Right hindlimb (tissue), 1 donor: ENCODE results near the gene NEK1.
A peak's percentile ranks its signal among the peaks of the same experiment; 100 is the strongest.

Experiments used
- DNase-seq: peaks from one replicate; pipeline ENCODE4 v3.0.0-alpha.2; 2018

NEK1 gene, protein sequence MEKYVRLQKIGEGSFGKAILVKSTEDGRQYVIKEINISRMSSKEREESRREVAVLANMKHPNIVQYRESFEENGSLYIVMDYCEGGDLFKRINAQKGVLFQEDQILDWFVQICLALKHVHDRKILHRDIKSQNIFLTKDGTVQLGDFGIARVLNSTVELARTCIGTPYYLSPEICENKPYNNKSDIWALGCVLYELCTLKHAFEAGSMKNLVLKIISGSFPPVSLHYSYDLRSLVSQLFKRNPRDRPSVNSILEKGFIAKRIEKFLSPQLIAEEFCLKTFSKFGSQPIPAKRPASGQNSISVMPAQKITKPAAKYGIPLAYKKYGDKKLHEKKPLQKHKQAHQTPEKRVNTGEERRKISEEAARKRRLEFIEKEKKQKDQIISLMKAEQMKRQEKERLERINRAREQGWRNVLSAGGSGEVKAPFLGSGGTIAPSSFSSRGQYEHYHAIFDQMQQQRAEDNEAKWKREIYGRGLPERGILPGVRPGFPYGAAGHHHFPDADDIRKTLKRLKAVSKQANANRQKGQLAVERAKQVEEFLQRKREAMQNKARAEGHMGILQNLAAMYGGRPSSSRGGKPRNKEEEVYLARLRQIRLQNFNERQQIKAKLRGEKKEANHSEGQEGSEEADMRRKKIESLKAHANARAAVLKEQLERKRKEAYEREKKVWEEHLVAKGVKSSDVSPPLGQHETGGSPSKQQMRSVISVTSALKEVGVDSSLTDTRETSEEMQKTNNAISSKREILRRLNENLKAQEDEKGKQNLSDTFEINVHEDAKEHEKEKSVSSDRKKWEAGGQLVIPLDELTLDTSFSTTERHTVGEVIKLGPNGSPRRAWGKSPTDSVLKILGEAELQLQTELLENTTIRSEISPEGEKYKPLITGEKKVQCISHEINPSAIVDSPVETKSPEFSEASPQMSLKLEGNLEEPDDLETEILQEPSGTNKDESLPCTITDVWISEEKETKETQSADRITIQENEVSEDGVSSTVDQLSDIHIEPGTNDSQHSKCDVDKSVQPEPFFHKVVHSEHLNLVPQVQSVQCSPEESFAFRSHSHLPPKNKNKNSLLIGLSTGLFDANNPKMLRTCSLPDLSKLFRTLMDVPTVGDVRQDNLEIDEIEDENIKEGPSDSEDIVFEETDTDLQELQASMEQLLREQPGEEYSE (N-terminal part only)

DNA sequence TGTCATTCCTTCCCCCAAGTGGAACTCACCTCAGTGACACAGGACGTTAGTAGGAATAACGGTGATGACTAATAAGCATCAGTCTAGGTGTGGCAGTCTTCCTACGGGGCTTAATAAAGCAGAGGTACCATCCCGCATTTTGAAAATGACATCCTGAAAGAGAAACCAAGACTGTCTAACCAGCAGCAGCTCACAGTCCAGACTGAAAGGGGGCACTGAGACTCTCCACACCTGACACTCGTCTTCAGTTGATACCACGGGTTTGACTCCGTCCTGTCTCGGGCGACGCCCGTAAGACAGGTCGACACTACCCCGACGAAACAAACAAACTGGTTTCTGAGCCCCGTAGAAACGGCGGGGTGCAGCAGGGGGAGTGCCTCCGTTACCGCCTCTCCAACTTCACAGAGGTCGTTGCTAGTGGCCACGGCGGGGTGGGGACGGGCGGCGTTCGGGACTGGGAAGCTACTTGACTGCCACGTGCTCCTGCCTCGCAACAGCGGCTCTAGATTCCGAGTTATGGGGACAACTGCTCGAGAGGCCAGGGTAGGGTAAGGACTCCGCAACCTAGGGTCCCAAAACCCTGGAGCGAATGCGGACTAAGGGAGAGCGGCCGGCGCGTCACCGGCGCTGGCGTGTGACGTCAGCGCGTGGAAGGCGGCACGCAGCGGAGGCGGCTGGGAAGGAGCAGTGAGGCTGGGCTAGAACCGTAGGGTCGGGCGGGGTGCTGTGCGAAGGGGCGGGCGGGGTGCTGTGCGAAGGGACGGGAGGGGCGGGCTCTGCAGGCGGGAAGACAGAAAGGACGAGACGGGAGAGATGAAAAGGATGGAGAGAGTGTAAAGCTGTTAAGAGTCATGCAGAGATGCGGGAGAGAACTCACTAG lies at the start of gene NEK1:
Gene NEK1, minus strand, starts transcription at position 593 of the 880 bp plus-strand sequence. CDS start 9,953 bp downstream, outside the sequence.
- peak; percentile 94 for DNase-seq

DNA sequence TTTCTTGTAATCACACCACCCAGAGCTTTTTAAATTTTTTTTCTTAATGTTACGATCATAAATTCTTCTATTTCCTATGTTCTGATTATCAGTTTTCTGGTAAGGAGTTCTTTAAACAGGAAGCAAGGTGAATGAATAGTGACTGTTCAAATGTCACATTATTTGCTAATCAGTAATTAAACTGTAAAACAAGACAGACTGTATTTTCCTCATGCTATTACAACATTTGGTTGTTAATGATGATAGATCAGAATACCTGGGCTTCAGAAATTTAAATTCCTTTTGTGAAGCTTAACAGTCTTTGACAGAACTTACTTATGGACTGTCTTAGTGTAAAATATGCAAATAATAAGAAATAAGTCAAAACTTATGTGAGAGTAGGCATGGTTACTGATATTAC lies 49.4 kb upstream of the NEK1 start:
- DNase-seq: no peak

DNA sequence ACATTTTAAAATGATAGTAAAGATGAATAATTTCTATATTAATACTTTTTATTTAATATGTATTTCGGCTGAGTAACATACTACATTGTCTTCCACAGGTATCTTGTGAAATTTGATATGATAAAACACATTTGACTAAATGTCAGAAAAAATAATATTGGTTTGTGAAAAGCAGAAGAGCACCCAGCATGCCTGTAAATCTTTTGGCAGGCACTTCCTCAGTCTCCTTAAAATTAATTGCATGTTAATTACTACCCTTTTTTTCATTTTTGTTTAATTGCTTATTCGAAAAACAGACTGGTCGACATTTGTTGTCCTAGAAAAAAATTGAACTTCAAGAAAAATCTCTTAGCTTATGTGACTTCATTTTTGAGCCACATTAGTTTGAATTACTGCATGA lies 48.5 kb upstream of the NEK1 start:
- DNase-seq: no peak

DNA sequence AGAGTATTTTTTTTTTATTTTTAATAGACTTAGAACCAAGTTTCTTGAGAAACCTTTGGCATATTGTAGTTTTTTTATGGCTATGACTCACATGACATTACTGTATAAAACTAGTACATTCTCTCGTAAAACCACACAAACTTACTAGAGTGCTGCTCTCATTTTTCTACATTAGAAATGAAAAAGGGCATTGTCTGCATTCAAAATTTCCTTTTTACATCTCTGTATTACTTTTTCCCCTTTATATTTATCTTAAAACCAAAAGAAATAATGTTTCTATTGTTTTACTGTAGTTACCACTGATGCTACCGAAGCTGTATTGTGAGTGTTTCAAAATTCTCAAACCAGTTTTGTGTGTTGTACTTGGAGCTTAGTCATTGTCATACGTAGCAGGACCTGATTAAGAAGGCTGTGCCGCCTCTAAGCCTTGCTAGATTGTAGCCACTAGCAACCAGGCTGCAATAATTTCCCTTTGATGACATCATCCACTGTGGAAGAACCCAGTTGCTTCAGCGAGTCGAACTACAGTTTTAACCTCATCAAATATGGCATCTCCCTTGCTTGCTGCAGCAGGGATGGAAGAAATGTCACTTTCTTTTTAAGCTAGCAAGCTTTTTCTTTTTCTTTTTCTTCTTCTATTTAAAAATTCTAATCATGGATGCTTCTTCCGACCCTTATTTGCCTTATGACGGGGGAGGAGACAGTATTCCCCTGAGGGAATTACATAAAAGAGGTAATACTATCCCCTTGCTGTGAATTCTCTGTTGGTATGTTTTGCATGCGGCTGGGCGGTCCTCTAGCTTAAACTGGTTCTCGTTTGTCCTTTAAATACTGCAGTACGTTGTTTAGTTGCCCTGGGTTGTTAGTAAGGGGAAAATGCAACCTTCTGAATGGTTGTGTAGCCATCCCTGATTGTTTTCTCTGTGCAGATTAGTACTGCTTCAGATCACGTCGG lies 47.6 kb upstream of the NEK1 start:
- peak; percentile 76 for DNase-seq

DNA sequence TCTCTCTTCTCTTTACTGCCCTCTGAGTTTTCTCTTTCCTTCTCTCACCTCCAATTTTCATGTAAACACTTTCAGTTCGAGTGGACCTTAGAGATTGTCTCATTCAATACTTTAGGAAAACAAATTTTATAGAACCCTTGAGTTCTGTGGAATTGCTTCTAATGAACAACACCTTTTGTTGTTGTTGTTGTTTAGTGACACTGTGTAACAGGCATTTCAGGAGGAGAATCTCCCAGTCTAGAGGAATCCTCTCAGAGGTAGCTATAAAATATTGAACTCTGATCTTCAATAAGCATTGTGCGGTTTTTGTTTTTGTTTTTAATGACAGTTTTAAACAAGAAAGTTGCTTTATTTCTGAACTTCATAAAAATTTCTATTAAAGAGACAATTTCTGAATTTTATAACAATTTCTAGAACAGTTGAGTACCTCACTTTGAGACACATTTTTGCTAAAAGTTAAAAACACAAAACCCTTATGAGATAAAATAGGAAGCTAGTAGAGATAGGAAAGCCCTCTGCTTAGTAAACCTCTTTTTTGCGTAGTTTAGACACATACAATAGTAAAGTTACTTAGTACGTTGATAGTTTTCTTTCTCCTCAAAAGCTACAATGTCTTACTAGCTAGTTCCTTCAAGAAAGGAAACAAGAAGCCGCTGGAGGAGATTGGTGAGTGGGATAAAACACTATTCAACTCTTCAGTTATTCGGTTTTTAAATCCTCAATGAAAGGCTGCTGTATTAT lies 46.8 kb upstream of the NEK1 start:
- no peak for DNase-seq

DNA sequence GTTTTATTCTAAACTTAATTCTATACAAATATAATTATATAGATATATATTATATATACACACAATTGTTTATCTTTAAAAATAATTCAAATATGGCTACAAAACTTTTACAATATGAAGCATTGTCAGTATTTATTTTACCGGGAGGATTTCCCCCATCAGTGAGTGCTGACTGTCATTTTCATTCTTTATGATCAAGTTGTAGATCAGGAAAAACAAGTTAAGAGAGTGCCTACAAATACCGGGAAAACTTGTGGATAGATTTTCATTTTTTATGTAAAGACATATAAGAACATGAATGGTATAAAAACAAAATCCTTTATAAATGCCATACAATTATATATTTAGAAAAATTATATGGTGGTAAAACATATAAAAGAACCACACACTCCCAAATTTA lies 45.8 kb upstream of the NEK1 start:
- DNase-seq: no peak

DNA sequence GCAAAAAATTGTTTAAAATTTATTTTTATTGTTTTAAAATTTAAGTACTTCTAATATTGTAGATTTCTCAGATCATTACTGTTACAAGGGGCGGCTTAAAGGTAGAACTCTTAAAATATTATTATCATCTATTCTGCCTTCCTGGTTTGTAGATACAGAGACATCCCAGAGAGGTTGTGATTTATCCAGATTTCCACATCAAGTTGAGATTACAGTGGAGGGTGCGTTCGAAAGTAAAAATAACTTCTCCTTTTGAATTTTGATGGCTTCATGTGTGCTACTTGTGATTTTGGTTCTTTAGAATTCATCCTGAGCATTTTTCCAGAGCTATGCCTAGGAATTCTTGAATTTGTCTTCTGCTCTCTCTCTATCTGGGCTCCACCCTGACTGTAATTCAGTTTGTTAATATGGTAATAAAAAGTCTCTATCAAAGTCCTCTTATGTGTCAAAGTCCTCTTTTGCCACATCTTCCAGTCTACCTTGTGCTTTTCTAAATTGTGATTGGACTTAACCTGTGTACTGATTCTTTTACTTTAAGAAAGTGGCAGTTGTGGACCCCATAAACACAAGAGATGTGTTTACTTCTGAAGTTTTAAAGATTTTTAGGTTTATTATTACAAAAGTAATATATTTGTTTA lies 45.2 kb upstream of the NEK1 start:
- no peak for DNase-seq

DNA sequence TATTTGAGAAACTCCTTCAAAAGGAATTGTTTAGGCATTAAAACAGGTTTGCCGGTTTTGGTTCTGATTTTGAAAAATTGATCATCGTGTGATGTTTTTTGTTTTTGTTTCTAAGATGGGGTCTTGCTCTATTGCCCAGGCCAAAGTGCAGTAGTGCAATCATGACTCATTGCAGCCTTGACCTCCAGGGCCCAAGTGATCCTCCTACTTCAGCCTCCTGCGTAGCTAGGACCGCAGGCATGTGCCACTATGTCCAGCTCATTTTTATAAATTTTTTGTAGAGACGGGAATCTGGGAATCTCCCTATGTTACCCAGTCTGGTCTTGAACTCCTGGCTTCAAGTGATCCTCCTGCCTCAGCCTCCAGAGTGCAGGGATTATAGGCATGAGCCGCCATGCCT lies 43.0 kb upstream of the NEK1 start:
- no peak for DNase-seq

DNA sequence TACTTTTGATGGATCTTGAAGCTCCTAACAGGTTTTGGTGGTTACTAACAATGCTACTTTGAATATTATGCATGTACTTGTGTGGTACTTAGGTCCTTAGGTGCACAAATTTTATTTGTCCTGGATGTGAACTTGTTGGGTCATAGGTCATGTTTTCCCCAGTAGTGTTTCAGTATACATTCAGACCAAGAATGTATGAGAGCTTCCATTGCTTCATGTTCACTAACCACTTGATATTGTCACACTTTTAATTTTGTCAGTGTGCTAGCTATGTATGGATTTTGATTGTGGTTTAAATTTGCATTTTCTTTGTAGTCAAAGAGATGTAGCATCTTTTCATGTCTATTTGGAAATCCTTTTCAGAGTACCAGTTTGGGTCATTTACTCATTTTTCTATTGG lies 40.2 kb upstream of the NEK1 start:
- no peak for DNase-seq

DNA sequence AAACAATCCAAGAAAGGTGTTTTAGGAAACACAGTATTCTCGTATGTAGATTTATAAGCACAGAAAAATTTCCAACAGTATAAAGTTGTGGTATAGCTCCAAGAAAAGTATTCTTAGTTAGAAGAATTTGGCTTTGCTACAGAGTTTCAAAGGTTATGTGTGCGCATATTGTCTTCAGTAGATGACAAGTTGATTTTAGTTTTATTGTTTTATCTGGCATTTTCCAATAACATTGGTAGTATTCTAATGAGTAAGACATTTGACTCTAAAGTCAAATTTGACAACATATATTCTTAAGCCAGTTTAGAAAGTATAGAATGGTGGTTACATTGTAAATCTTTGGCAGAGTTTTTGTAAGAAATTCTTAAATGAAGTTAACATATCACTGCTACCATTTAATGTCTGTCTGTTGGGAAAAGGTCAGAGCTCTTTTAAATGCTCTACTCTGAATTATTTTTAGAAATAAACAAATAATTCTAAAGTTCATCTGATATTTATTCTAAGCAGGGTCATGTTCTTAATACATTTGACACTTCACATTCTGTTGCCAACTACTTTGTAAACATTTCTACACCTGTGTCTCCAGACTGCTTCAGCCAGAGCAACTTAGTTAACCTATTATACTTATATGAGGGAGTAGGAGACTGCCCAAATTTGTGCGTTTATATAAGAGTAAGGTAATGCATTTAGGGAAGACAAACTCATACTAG lies 38.0 kb upstream of the NEK1 start:
- DNase-seq: no peak

DNA sequence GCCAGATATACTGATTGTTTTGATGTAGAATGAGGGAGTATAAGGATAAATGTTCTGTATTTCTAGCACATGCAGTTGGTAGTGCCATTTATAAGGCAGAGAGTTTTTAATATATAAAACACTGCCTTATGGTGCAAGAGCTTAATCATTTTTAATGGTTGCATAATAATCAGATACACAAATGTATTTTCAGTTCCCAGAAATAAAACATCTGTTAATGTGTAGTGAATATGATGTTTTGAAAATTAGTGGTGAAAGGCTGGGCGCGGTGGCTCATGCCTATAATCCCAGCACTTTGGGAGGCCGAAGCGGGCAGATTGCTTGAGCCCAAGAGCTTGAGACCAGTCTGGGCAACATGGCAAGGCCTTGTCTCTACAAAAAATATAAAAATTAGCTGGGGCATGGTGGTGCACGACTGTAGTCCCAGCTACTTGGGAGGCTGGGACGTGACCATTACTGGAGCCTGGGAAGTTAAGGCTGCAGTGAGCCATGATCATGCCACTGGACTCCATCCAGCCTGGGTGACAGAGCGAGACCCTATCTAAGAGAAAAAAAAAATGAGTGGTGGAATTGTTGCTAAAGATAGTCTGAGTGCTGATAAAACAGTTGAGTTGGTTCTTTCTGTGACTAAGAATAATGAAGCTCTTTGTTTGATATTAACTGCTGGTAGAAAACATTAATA lies 37.3 kb upstream of the NEK1 start:
- DNase-seq: no peak

DNA sequence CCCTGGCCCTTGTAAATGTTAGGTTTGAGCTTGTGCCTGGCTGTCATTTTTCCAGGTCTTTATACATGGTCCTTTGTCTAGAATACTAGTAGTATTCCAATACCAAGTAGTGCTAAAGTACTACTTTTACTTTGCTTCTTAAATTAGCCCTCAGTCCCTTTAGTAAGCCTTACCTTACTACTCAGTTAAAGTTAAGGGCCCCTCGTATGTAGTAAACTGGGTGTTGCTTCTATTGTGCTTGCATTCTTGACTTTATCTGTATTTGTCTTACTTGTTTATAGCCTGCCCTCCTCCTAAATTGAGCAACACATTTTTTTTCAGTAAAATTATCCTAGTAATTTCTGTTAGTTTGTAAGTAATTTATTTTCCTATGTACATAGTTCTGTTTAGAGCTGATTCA lies 33.2 kb upstream of the NEK1 start:
- DNase-seq: no peak

DNA sequence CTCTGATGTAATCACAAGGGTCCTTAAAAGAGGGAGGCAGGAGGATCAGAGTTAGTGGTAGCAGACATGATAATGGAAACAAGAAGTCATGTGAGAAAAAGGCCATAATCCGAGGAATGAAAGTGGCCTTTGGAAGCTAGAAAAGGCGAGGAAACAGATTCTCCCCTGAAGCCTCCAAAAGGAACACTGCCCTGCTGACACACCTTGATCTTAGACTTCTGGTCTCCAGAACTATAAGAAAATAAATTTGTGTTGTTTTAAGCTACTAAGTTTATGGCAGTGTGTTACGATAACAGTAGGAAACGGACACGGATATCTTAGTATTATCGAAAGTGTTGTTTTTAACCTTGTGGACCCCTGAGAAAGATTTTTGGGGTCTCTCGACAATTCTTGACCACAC lies 32.4 kb upstream of the NEK1 start:
- no peak for DNase-seq

DNA sequence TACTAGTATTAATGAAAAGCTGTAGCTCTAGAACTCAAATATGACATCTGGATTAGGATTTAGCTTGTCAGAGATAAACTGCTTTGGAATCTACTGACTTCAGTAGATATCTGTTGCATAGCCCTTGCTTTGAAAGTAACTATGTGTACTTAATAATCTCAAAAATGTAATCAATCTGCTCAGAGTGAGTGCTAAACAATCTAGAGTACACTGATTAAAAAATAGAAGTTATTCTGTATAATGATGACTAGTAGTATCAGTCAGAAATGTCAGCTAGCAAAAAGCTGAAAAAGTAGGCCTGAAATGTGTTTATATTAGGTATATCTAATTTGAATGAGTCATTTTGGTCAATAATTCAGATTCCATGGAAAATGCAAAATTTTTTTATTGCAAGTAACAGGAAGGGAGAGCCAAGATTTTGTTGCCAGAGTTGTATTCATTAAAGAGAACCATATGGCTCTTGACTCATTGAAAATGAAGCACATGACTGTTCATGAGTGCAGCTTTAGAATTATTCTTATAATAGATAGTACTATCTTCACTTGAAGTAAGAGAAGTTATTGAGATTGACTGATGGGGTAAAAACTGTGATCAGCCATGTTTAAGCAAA lies 28.0 kb upstream of the NEK1 start:
- no peak for DNase-seq

DNA sequence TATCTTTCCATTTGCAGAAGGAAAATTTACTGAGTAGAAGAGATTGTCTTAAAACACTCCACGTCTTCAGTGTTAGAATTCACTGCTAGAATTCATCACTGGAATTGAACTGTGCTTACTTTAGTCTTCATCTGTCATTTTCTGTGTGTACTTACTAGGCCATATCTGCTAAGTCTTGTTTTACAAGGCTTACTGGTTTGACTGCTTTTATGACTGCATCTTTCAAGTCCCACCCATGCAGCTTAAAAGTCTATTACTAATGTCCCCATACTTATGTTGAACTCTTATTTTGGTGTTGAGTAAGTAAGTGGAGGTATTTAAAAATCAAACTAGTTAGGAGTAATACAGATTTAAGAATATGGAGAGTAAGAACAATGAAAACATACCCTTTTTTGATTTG lies 22.6 kb upstream of the NEK1 start:
- no peak for DNase-seq

DNA sequence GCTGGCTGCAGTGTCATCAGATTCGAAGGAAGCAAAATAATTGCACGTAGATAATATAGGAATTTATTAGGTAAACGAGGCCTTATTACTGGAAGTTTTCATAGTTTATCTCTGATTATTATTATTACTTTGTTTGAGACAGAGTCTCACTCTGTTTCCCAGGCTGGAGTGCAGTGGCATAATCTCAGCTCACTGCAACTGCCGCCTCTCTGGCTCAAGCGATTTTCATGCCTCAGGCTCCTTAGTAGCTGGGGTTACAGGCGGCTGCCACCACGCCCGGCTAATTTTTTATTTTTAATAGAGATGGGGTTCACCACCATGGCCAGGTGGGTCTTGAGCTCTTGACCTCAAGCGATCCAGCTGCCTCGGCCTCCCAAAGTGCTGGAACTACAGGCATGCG lies 20.5 kb upstream of the NEK1 start:
- no peak for DNase-seq

DNA sequence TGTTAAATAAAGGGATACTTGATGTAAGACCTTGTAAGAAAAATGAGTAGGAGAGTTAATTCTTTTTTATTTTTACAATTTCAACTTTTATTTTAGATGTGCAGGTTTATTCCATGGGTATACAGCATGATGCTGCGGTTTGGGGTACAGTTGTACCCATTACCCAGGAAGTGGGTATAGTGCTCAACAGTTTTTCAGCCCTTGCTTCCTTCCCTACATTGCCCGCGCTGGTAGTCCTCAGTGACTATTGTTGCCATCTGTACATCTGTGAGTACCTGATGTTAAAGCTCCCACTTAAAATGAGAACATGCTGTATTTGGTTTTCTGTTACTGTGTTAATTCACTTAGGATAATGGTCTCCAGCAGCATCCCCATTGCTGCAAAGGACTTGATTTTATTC lies 17.7 kb upstream of the NEK1 start:
- no peak for DNase-seq

DNA sequence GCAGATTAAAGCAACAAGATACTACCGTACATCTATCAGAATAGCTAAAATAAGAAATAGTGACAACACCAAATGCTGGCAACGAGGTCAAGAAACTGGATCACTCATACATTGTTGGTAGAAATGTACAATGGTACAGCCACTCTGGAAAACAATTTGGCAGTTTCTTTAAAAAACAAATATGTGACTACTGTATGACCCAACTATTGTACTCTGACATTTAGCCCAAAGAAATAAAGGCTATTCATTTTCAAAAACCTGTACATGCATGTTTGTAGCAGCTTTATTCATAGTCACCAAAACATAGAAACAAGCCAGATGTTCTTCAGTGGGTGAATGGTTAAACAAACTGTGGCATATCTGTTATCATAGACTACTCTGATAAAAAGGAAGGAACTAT lies 16.2 kb upstream of the NEK1 start:
- DNase-seq: no peak
